D341Med (cell line): Measurements from ENCODE around the gene SMAP1.

Experiments
- DNase-seq: peaks from one replicate; pipeline ENCODE4 v3.0.0; 2012; ENCODE audit warnings: low spot score

The SMAP1 gene

DNA sequence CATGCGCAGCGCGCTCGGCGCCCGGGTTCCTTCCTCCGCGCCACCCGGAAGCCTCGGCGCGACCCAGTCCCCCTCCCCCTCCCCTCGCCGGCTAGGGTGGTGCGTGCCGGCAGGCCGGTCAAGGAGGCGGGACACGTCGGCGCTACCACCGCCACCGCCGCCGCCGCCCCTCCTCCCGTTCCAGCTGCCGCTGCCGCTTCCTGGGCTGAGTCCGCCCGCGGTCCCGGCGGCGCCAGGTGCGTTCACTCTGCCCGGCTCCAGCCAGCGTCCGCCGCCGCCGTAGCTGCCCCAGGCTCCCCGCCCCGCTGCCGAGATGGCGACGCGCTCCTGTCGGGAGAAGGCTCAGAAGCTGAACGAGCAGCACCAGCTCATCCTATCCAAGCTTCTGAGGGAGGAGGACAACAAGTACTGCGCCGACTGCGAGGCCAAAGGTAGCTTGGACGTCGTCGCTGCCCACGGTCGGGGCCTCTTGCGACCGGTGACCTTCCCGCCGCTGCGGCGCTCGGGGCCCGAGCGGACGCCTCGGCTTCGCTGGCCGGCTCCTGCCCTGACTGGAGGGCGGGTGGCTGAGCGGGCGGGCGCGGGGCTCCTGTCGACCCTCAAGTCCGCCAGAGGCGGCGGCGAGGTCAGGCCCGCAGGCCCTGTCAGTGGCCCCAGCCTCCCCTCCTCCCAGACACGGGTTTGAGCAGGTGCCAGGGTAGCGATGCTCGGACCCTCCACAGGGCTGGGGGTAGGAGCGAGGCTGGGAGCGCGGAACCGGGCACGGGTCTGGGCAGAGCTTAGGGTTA is at the start of gene SMAP1:
TSS of gene SMAP1 (plus strand) at position 173 of the 788 bp plus-strand sequence. CDS start at position 314, 141 bp downstream.
- DNase-seq, result peak; percentile 99

DNA sequence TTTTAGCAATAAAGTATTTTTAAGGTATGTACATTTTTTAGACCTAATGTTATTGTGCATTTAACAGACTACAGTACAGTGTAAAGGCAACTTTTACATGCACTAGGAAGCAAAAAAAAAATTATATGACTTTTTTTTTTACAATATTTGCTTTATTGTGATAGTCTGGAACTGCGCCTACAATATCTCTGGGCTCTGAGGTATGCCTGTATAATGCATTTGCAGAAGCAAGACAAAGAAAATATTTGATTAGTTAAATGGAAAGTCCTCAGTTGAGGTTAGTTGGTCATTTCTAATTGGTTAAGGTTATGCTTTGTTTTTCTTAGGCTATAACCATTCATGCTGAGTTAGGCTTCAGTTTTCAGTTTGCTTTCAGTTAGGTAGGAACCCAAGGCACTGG is 46.9 kb upstream of the SMAP1 start:
- no peak for DNase-seq

DNA sequence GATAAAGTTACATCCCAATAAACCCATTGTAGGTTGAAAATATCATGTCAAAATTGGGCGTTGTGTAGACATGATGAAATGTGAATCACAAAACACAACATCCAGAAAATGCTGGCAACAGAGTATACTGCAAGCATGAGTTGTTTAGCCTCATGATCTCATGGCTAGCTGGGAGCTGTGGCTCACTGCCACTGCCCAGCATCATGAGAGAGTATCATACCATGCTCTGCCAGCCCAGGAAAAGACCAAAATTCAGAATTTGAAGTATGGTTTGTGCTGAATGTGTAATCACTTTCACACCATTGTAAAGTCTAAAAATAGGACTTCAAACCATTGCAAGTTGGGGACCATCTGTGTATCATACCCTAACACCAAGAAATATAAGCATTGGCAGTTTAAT is 45.2 kb upstream of the SMAP1 start:
- no peak for DNase-seq

DNA sequence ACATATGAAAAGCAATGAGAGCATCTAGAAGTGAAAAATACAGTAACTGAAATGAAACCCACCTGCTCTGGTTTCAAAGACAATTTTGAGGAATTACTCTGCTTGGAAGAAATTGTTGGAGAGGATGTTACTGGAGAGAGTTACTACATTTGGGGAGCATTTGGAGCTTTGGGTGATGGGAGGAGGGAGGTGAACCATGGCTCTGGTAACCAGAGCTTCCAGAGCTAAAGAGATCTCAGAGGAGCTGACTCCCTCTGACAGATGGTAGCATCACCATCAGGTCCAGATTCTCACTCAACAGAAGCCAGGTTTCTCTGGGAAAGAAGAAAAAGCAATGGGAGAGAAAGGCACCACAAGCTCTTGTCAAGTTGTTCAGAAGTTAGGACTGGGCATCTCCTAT is 42.2 kb upstream of the SMAP1 start:
- DNase-seq, result no peak

DNA sequence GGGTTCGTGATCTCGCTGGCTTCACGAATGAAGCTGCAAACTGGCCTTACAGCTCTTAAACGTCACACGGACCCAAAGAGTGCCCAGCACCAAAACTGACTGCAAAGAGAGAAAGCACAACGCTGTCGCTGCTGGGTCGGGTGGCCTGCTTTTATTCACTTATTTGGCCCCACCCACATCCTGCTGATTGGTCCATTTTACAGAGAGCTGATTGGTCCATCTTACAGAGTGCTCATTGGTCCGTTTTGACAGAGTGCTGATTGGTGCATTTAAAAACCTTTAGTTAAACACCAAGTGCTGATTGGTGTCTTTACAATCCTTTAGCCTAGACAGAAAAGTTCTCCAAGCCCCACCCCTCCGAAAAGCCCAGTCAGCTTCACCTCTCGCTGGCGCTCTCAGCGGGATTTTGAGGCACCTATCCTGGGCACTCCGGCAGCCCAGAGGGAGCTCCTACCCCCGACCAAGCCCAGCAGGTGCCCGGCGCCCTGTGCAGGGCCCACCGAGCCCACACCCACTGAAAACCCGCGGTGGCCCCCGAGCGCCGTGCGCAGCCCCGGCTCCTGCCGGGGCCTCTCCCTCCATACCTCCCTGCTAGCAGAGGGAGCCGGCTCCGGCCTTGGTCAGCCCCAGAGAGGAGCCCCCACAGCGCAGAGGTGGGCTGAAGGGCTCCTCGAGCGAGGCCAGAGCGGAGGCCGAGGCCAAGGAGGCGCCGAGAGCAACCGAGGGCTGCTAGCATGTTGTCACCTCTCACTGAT is 40.0 kb upstream of the SMAP1 start:
- DNase-seq, result no peak

DNA sequence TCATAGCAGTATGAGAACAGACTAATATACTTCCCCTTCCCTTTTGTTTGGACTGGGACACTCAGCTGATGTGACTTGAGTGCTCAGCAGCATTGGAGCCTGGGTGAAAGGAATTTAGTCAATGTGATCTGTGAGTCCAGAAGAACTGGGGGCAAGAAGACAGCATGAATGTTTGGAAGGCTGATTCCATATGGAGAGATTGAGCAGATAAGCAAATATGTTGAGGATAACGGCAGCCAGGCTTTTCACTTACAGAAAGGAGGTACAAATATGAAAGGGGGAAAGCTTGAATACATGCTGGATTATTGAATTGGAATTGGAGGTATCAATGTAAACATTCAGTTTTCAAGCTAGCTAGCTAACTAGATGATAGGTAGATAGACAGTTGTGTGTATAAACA is 37.8 kb upstream of the SMAP1 start:
- DNase-seq, result no peak

DNA sequence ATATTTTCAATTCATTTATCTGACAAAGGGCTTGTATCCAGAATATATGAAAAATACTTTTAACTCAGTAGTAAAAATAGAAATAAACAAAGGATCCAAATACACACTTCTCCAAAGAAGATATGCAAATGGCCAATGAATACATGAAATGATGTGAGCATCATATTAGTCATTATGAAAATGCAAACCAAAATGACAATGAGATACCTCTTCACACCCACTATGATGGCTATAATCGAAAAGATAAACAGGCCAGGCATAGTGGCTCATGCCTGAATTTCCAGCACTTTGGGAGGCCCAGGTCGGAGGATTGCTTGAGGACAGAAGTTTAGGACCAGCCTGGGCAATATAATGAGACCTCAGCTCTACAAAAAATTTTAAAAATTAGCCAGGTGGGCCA is 33.8 kb upstream of the SMAP1 start:
- DNase-seq, result no peak

DNA sequence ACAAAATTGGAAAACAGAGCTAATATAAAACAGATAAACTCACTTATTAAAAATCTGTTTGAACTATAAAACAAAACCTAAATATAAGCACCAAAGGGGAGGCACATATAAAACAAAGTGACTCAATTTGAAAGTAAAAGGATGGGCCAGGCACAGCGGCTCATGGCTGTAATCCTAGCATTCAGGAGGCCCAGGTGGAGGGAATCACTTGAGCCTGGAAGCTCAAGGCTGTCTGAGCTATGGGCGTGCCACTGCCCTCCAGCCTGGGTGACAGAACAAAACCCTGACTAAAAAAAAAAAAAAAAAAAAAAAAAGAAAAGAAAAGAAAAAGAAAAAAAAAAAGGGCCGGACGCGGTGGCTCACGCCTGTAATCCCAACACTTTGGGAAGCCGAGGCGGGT is 31.1 kb upstream of the SMAP1 start:
- no peak for DNase-seq

DNA sequence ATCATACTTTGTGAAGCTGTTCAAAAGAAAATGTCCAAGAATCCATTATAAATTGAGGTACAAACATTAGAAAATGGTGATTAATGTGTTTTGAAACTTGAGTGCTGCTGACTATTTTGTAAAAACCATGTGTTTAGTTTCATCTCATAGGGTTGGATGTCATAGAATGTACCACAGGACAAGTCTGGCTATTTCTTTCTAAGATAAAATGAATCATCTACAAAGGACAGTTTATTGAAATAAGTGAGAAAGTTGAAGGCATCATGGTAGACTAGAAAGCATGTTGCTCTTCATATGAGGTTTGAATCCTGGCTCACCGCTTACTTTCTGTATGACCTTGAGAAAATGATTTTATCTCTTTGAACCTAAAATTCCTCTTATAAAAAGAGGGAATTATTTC is 29.2 kb upstream of the SMAP1 start:
- no peak for DNase-seq

DNA sequence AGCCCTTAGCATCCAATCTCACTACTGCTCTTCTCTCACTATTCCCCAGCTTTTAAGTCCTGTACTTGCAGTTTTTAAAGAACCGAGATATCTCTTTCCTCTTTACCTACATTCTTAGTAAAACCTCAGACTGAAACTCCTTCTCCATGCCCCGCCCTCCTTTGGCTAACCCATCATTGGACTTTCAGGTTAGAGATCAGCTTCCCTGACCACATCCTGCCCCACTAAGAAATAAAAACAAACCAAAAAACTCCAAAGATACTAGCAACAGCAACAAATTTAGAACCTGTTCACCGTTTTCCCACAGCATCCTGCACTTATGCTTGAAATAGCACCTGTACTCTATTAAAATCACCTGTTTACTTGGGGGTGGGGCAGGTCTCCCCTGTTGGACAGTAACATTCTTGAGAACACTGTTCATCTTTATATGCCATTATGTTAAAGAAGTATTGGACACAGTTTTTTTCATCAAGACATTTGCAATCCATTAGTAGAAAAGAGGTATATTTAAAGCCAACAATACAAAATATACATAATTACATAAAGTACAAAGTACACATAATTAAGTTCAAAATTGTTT is 16.3 kb upstream of the SMAP1 start:
- no peak for DNase-seq

DNA sequence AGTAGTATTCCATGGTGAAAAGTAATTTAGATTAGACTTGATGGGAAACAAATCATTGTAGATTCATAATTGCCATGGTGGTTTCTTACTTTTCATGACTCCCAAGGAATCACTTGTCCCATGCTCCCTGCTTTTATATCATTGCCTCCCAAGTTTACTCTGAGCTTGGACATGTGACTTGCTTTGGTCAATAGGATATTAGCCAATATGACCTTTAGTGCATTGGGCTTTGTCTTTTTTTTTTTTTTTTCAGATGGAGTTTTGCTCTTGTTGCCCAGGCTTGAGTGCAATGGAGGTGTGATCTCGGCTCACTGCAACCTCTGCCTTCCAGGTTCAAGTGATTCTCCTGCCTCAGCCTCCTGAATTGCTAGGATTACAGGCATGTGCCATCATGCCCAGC is 15.5 kb upstream of the SMAP1 start:
- no peak for DNase-seq

DNA sequence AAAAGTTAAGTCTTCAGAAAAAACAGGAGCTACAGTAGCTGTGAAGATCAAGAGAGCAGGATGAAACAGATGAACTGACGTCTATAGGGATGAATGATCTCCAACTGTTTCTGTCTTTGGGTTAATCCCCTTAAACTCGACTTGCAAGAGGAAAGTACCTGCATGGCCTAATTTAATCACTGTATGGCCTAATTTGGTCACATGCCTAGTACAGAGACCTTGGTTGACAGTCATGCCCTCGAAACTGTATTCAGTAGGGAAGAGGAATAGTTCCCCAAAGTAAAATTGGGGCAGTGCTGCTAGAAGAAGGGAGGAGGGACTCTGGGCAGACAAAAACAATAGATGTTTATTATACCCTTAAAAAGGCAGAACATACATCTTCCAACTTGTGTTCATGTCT is 10.0 kb upstream of the SMAP1 start:
- no peak for DNase-seq

DNA sequence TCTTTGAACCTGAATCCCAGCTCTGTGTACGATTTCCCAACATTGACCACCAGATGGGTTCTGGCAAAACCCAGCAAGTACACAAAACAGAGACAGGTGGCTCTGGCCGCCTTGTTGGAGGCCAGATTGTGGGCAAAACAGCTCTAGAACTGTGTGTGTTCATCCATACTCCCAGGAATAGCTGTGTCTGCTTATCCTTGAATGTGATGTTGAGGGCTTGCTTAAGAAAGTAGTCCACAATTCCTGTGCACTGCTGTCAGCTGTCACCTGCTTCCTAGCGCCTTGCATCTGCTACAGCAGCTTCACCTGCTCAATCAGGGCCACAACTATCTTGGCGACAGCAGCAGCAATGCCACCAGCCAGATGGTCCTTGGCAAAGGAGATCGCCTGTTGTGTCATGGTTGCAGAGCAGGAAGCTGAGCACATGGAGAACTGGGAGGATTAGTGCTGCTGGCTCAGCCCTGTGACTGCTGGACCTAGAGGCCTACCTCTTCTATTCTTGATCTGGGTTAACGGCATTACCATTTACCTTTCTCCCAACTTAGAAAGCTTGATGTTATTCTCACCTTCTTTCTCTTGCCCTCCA is 3.7 kb upstream of the SMAP1 start:
- DNase-seq, result no peak

DNA sequence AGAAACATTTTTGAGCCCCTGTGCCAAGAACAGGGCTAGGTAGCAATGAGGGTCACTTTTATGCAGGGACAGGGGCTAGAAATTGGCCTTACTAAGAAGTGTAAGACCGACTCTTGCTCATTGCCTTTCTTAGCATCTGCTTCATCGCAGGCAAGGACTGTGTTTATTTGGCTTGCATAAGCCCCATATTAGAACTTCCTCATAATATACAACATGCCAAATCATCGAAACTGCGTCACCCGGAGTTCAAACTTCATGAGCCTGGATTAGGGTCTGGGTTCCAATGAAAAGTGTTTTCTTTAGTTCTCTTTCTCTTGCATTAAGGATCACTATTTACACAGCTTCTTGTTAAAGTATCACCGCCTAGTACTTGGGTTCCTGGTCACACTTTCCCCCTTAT is 977 bp upstream of the SMAP1 start:
- no peak for DNase-seq

DNA sequence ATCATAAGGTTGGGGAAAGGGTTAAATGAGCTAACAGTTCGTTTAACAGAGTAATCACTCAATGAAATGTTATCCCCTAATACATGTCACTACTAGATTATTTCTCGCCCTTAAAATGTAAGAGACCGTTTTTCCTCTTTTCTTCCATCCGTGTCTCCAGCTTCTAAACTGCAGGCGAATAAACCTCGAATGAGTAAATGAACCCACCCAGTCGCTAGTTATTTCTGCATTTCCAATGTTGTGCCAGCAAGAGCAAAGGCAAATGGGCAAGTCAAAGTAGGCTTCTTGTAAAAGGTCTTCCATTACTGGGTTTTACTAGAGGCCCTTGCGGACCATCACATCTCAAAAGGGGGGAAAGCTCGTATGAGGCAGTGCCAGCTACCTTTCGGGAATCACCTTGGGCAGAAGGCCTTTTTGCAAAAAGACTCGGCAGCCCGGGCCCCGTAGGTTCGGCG is 400 bp upstream of the SMAP1 start:
- no peak for DNase-seq

DNA sequence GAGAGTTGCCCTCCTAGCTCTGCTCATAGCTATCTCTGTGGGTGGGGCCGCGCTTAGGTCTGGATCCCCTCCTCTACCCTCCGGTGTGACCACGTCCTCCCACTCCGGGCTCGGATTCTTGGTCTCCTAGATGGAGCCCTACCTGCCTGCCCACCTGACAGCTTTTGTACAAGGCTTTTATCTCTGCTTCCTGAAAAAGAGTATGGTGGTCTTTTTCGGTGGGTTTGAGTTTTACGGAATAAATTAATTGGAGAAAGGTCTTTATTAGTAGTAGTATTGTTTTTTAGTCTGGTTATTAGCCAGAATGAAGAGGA is 773 bp downstream of the SMAP1 start:
- DNase-seq, result no peak

DNA sequence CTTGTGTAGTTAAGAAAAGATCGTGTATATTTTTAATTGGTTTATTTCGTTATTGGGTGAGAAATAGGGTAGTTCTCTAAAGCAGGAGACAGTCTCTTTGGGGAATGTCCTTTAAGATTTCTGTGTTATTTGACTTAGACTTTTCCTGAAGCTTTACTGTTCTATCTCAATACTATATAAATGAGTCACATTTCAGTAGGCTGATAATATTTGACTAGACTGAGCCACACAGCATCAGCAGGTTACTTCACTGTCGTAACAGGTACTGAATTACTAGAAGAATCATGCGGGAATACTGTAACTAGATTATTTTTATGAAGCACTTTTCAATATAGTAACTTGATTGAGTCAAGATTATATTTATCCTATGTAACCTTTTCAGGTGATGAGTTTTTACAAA is 1.4 kb downstream of the SMAP1 start:
- DNase-seq, result no peak

DNA sequence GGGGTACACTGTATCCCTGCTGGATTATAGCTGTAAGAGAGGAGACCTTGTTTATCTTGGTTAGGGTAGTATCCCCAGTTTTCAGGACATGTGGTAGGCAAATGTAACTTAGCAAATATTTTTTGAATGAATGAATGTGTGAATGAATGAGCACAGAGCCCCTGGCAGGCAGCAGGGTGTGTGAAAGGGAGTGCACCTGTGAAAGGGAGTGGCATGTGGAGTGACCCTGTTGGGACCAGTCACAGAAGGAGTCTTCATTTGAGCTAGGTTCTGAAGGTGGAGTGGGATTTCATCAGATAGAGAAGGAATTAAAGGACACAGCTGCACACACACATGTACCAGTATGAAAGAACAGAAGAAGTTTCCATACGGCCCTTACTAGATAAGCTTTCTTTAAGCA is 4.9 kb downstream of the SMAP1 start:
- no peak for DNase-seq

DNA sequence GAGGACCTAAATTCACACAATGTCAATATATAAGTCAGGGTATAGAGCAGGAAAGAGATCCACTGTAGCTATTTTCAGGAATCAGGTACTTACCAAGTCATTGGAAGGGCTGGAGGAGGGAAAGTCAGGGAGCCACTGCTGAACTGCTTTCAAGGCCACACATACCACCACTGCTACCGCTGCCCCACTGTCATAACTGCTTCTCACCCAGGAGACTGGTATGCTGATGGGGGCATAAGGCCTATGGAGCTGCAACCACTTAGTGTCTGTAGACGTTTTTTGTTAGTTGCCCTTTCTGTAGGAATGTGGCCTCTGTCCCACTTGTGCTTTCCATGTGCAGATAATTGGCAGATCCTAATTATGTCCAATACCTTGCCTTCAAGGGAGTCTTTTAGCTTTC is 5.4 kb downstream of the SMAP1 start:
- no peak for DNase-seq

DNA sequence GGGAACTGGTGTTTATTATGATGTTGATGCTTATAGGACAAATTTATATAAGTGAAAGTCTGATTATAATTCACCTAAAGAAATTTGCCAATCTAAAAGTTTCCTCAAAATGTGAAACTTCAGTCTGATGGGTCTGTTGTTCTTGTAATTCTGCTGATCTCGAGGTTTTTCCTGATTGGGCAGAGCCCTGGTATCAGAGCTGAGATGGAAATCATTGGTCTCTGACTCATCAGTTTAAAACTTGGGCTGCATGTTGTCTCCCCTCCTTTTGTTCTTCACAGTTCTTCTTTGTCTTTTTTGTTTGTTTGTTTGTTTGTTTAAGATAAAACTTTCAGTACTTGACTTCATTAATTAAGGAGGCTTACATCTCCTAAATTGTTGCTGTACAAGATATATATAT is 5.9 kb downstream of the SMAP1 start:
- DNase-seq, result no peak

DNA sequence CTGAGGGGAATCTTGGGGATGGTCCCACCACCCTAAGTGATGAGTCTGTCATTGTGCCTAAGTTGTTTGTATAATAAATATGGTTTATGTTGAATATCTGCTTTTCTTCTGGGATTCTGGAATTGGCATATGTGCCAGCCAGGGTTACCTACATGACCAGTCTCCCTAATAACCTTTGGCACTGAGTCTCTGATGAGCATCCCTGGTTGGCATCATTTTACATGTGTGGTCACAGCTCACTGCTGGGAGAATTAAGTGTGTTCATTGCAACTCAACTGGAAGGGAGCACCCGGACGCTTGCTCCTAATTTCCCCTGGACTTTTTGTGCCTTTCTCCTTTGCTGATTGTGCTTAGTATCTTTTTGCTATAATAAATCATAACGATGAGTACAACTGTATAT is 8.1 kb downstream of the SMAP1 start:
- no peak for DNase-seq

DNA sequence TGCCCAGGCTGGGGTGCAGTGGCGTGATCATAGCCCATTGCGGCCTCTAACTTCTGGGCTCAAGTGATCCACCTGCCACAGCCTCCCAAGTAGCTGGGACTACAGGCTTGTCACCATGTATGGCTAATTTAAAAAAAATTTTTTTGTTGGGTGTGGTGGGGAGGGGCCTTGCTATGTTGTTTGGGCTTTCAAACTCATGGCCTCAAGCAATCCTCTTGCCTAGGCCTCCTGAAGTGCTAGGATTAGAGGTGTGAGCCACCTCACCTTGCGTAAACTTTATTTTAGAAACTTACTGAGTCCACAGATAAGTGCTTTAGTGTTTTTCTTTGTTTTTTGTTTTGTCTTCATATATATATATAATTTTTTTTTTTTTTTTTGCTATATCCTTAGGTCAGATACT is 9.1 kb downstream of the SMAP1 start:
- DNase-seq, result no peak

DNA sequence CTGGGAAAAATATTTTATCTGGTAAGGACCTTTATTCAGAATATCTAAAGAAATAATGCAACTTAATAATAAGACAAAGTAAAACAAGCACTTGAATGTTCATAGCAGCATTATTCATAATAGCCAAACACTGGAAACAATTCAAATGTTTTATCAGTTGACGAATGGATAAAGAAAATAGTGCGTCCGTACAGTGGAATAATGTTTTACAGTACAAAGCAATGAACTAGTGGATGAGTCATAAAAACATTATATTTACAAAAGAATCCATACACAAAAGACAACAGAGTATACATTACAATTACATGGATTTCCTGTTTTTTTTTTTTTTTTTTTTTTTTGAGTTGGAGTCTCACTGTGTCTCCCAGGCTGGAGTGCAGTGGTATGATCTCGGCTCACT is 12.7 kb downstream of the SMAP1 start:
- no peak for DNase-seq
